ENCODE results near the gene HK2.

- TF ChIP-seq RAD21 (IDR thresholded peaks at IDR 0.05; ENCODE audit: low read length) (no peak), CTCF (conservative IDR thresholded peaks at IDR 0.05; ENCODE audit: low read depth, low read length) (no peak), MAFK (IDR thresholded peaks at IDR 0.05; ENCODE audit: low read depth, low read length) (no peak), CHD1 (IDR thresholded peaks at IDR 0.05; ENCODE audit: low read depth, low read length) (no peak), POLR2A (IDR thresholded peaks at IDR 0.05; ENCODE audit: low read depth, low read length) (no peak), RCOR1 (IDR thresholded peaks at IDR 0.05; ENCODE audit: insufficient replicate concordance, low read length) (no peak)
Observed at GRCh38 chr2:74921236-74921736, 87.4 kb downstream of the HK2 start.

Measured in IMR-90 (cell line).